GM19035 (cell line): Measurements from ENCODE around the gene LIPA.
A peak's percentile ranks its signal among the peaks of the same experiment; 100 is the strongest.
"Not testable (repeated sequence)": the region's sequence is repeated elsewhere in the genome, so short reads cannot be mapped to it uniquely, and the experiment has no call there.

ENCODE experiments used
- ATAC-seq: cut with Tn5 transposase; IDR thresholded peaks from one replicate; pipeline ENCODE4 v1.9.1; 2021; ENCODE audit not compliant: unreplicated experiment

The LIPA gene

DNA sequence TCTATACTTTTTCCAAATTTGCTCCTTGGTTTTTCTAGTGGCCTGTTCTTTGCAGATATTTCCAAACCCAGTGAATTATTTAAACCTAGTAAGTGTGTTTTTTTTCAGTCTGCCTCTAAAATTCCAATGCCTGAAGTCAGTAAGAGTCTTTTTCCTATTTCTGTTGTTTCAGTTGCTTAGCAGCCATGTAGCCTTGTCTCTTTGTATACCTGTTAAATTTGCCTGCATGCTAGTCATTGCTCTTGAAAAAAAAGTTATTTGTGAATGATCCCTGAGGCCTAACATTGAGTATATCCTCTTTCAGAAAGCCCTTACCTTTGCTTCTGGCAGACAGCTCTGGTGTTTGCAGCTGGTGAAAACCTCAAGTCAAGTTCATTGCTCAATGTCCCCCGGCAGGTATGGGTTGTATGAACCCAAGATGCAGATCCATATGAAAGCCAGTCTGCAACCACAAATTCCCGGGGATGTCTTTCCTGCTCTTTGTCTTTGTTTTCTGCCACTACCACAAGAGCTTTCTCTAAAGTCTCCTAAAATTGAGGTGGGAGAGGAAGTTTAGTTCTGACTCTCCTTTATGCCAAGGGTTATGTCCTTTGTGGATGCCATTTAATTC is 80.2 kb downstream of the LIPA start:
- no peak for ATAC-seq

DNA sequence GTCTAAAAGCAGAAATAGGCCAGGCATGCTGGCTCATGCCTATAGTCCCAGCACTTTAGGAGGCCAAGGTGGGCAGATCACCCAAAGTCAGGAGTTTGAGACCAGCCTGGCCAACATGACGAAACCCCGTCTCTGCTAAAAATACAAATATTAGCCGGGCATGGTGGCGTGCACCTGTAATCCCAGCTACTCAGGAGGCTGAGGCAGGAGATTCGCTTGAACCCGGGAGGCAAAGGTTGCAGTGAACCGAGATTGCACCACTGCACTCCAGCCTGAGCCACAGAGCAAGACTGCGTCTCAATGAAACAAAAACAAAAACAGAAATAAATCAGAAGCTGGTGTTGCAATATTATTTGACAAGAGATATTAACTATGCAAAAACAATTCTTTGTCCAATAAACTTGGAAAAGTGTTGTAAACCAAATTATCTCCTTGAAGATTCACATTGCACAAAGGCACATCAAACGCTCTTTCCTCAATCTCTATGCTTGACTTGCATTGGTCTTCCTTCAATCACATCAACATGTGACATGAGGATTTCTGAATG is 83.1 kb downstream of the LIPA start:
- ATAC-seq, result not testable (repeated sequence)

DNA sequence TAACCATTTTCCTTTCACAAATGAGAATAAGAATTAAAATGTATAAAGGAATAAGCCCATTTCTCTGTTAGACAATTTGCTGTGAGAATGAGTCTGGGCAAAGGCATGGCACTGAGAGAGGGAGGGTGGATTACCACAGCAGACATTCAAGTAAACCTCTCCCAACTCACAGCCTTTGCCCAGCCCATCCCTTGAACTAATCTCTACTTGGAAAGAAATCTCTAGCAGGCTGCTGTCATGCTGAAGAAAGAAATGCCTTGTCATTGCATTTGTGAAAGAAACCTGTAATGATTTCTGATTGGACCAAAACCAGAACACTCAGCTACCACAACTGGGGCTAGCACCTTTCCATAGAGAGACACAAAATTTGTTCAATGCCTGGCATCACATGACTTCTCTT is 83.7 kb downstream of the LIPA start:
- no peak for ATAC-seq

DNA sequence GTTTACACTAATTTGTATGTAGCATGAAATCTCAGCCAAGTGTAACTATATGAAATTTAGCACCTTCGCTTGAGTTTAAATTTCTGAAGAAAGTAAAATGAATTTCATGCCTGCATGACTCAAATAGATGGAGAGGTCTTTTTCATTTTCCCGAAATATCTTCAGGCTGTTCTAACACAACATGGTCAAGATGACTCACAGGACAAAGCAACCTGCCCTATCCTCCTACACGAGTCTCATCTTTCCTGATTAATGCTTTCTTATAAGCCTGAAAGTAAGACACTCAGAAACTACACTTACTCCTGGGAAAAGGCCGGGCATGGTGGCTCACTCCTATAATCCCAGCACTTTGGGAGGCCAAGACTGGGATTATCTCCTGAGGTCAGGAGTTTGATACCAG is 85.7 kb downstream of the LIPA start:
- ATAC-seq, result no peak

GRCh38 chr10:89164920-89165319 is 86.7 kb downstream of the LIPA start:
- ATAC-seq, result no peak

- peak; percentile 29 for ATAC-seq
Observed at GRCh38 chr10:89164080-89164479, 87.5 kb downstream of the LIPA start.
